ENCODE results near the gene TMEM217. TPM values are rescaled to one million over a fixed set of nuclear protein-coding genes. Genes with fewer than 3 reads are reported as not detected.

Gene TMEM217
- total RNA-seq, 2 experiments from 2014 or later: 3.5 to 4.9 TPM

- DNase-seq: no peak
- H3K27me3 Mint-ChIP-seq: peaks cover 4% of the 10 kb centered on the region
- H3K36me3 Mint-ChIP-seq: no peaks in the 10 kb centered on the region
- H3K27ac Mint-ChIP-seq: no peak overlapping the region
- H3K4me3 Mint-ChIP-seq: peak overlapping the region; percentile 61
- H3K9me3 Mint-ChIP-seq: no peaks in the 10 kb centered on the region
- H3K4me1 Mint-ChIP-seq: peaks cover 24% of the 10 kb centered on the region
Observed at GRCh38 chr6:37221585-37222124, 36.3 kb downstream of the TMEM217 start.

GRCh38 chr6:37218511-37218910 is 39.4 kb downstream of the TMEM217 start:
- no peaks in the 10 kb centered on the region for H3K27me3 Mint-ChIP-seq
- H3K27ac Mint-ChIP-seq: no peak overlapping the region
- no peak for DNase-seq
- H3K36me3 Mint-ChIP-seq: no peaks in the 10 kb centered on the region
- H3K4me3 Mint-ChIP-seq: no peak overlapping the region
- no peaks in the 10 kb centered on the region for H3K9me3 Mint-ChIP-seq
- peaks cover 26% of the 10 kb centered on the region for H3K4me1 Mint-ChIP-seq

- no peak for DNase-seq
- no peak overlapping the region for H3K27ac Mint-ChIP-seq
- H3K4me3 Mint-ChIP-seq: no peak overlapping the region
- H3K27me3 Mint-ChIP-seq: no peaks in the 10 kb centered on the region
- no peaks in the 10 kb centered on the region for H3K9me3 Mint-ChIP-seq
- peaks cover 26% of the 10 kb centered on the region for H3K4me1 Mint-ChIP-seq
- H3K36me3 Mint-ChIP-seq: no peaks in the 10 kb centered on the region
Observed at GRCh38 chr6:37218061-37218460, 39.9 kb downstream of the TMEM217 start.

- no peaks in the 10 kb centered on the region for H3K27me3 Mint-ChIP-seq
- no peak for DNase-seq
- H3K9me3 Mint-ChIP-seq: no peaks in the 10 kb centered on the region
- no peaks in the 10 kb centered on the region for H3K36me3 Mint-ChIP-seq
- H3K4me1 Mint-ChIP-seq: peaks cover 31% of the 10 kb centered on the region
- H3K4me3 Mint-ChIP-seq: no peak overlapping the region
- no peak overlapping the region for H3K27ac Mint-ChIP-seq
Observed at GRCh38 chr6:37212268-37212667, 45.7 kb downstream of the TMEM217 start.

- no peak overlapping the region for H3K4me3 Mint-ChIP-seq
- H3K27ac Mint-ChIP-seq: peak overlapping the region; percentile 81
- H3K4me1 Mint-ChIP-seq: peaks cover 42% of the 10 kb centered on the region
- H3K9me3 Mint-ChIP-seq: no peaks in the 10 kb centered on the region
- no peaks in the 10 kb centered on the region for H3K27me3 Mint-ChIP-seq
- DNase-seq: peak; percentile 73
- H3K36me3 Mint-ChIP-seq: peaks cover 2% of the 10 kb centered on the region
Observed at GRCh38 chr6:37210313-37210968, 47.5 kb downstream of the TMEM217 start.

- H3K9me3 Mint-ChIP-seq: no peaks in the 10 kb centered on the region
- no peaks in the 10 kb centered on the region for H3K27me3 Mint-ChIP-seq
- DNase-seq: peak; percentile 64
- H3K4me3 Mint-ChIP-seq: peak overlapping the region; percentile 27
- H3K36me3 Mint-ChIP-seq: peaks cover 2% of the 10 kb centered on the region
- H3K27ac Mint-ChIP-seq: peak overlapping the region; percentile 81
- peaks cover 48% of the 10 kb centered on the region for H3K4me1 Mint-ChIP-seq
Observed at GRCh38 chr6:37209461-37210205, 48.3 kb downstream of the TMEM217 start.

- H3K36me3 Mint-ChIP-seq: peaks cover 2% of the 10 kb centered on the region
- no peak overlapping the region for H3K4me3 Mint-ChIP-seq
- no peak for DNase-seq
- H3K27me3 Mint-ChIP-seq: no peaks in the 10 kb centered on the region
- H3K9me3 Mint-ChIP-seq: no peaks in the 10 kb centered on the region
- H3K27ac Mint-ChIP-seq: no peak overlapping the region
- H3K4me1 Mint-ChIP-seq: peaks cover 54% of the 10 kb centered on the region
Observed at GRCh38 chr6:37208793-37209192, 49.2 kb downstream of the TMEM217 start.

GRCh38 chr6:37207903-37208456 is 50.0 kb downstream of the TMEM217 start:
- DNase-seq: peak; percentile 87
- Mint-ChIP-seq H3K4me1 (peaks cover 61% of the 10 kb centered on the region), H3K27ac (peak overlapping the region; percentile 61), H3K4me3 (no peak overlapping the region), H3K27me3 (no peaks in the 10 kb centered on the region), H3K36me3 (peaks cover 2% of the 10 kb centered on the region), H3K9me3 (no peaks in the 10 kb centered on the region)

- H3K9me3 Mint-ChIP-seq: no peaks in the 10 kb centered on the region
- H3K27me3 Mint-ChIP-seq: no peaks in the 10 kb centered on the region
- peak overlapping the region; percentile 45 for H3K27ac Mint-ChIP-seq
- H3K4me3 Mint-ChIP-seq: no peak overlapping the region
- H3K36me3 Mint-ChIP-seq: peaks cover 2% of the 10 kb centered on the region
- DNase-seq: no peak
- H3K4me1 Mint-ChIP-seq: peaks cover 71% of the 10 kb centered on the region
Observed at GRCh38 chr6:37206622-37207021, 51.3 kb downstream of the TMEM217 start.

GRCh38 chr6:37205997-37206340 is 52.0 kb downstream of the TMEM217 start:
- Mint-ChIP-seq H3K27ac (peak overlapping the region; percentile 93), H3K36me3 (peaks cover 2% of the 10 kb centered on the region), H3K9me3 (no peaks in the 10 kb centered on the region), H3K4me1 (peaks cover 73% of the 10 kb centered on the region), H3K27me3 (no peaks in the 10 kb centered on the region), H3K4me3 (peak overlapping the region; percentile 33)
- DNase-seq: no peak

GRCh38 chr6:37205175-37205996 is 52.6 kb downstream of the TMEM217 start:
- H3K9me3 Mint-ChIP-seq: no peaks in the 10 kb centered on the region
- H3K4me1 Mint-ChIP-seq: peaks cover 70% of the 10 kb centered on the region
- H3K27me3 Mint-ChIP-seq: no peaks in the 10 kb centered on the region
- peak overlapping the region; percentile 33 for H3K4me3 Mint-ChIP-seq
- peaks cover 2% of the 10 kb centered on the region for H3K36me3 Mint-ChIP-seq
- H3K27ac Mint-ChIP-seq: peak overlapping the region; percentile 93
- DNase-seq: peak; percentile 67

- Mint-ChIP-seq H3K4me3 (no peak overlapping the region), H3K36me3 (peaks cover 2% of the 10 kb centered on the region), H3K27me3 (no peaks in the 10 kb centered on the region), H3K27ac (peak overlapping the region; percentile 52), H3K9me3 (no peaks in the 10 kb centered on the region), H3K4me1 (peaks cover 58% of the 10 kb centered on the region)
- no peak for DNase-seq
Observed at GRCh38 chr6:37204014-37204751, 53.8 kb downstream of the TMEM217 start.

GRCh38 chr6:37202788-37203491 is 55.0 kb downstream of the TMEM217 start:
- no peaks in the 10 kb centered on the region for H3K27me3 Mint-ChIP-seq
- no peak overlapping the region for H3K4me3 Mint-ChIP-seq
- no peaks in the 10 kb centered on the region for H3K9me3 Mint-ChIP-seq
- no peak for DNase-seq
- H3K36me3 Mint-ChIP-seq: peaks cover 2% of the 10 kb centered on the region
- peaks cover 53% of the 10 kb centered on the region for H3K4me1 Mint-ChIP-seq
- peak overlapping the region; percentile 74 for H3K27ac Mint-ChIP-seq

GRCh38 chr6:37201726-37202125 is 56.2 kb downstream of the TMEM217 start:
- H3K4me1 Mint-ChIP-seq: peaks cover 43% of the 10 kb centered on the region
- H3K4me3 Mint-ChIP-seq: no peak overlapping the region
- no peaks in the 10 kb centered on the region for H3K27me3 Mint-ChIP-seq
- no peaks in the 10 kb centered on the region for H3K9me3 Mint-ChIP-seq
- H3K36me3 Mint-ChIP-seq: no peaks in the 10 kb centered on the region
- no peak overlapping the region for H3K27ac Mint-ChIP-seq
- no peak for DNase-seq

Data from activated naive CD8-positive, alpha-beta T cell treated with anti-CD3 and anti-CD28 coated beads for 36 hours (primary cell).